NCI-H82 (cell line): ENCODE measurements around the gene RSPH4A.
"Not testable (repeated sequence)": the region's sequence is repeated elsewhere in the genome, so short reads cannot be mapped to it uniquely, and the experiment has no call there.

Experiments
- DNase-seq: peaks from one replicate; lab custom pipeline; 2025; lab: John Stamatoyannopoulos, UW

The RSPH4A gene

DNA sequence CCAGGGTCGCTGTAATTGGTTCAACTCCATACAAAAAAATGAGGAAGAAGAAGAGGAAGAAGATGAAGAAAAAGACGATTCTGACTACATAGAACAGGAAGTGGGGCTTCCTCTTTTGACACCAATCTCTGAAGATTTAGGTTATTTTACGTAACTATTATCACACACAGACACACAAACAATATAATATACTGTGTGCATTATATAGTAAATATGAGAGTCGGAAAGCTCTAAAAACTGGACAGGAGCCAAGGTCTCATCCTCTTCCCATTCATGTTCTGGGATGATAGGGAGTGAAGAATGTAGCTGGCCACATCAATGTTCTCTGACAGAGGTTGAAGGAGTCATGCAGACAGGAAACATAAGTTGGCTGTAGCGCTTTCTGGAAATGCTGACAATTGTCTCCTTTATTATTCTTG lies 13.3 kb downstream of the RSPH4A start:
- no peak for DNase-seq

DNA sequence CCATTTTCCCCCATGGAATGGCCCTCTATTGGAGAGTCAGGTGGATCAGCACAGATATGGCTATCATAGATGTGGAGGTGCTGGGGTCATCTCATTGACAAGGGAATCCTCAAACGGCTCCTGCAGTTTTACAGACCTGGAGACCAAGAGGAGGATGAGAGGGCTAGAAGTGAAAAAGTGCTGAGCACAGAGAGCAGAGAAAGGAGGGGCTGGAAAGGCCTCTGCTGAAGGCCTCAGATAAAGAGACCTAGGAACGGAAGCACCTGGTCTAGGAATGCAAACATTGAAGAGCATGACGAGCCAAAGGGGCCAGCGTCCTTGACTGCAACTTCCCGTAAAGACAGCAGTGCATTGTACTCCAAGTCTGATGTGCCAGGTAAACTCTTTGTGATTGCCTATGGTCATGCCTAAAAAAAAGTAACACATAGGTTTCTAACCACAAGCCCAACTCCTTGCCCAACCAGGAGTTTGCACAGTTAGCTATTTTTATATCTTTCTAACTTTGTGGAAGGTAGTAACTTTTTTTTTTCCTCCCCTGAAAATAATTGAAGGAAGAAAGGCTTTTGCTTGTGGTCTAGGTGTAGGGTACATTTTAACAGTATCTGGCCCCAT lies 15.2 kb downstream of the RSPH4A start:
- DNase-seq = no peak

DNA sequence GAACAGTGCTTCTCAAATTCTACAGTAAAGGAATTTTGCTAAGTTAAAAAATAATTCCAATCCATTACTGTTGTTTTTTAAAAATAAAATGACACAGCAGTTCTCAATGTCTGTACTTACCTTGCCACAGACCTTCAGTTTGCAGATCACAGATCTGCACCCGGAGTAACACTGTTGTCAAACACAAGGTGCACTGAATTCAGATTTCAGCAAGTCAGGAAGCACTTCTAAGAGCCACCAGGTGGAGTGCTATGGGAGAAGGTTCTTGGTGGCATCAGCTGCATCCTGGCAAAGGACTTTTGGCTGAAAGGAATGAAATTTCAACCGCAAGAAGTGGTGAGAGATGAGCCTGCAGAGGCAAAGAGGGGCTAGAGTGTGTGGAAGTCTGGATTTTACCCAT lies 17.4 kb downstream of the RSPH4A start:
- peak; percentile 27 for DNase-seq

DNA sequence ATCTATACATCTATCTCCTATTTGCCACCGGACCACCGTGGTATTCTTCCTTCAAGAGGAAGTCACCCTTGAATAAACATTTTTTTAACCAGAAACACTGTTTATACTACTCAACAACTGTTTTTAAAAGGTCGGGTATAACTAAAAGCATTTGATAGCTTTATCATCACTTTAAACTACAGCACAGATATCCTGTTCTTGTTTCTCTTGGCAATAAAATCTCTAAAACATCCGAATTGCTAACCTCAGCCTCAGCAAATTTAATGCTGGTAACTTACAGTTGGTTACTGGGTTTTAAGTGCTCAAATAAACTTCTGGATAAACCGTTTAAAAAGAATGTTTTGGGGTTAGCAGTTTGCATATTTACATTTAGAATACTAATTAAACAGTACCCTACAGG lies 31.9 kb downstream of the RSPH4A start:
- DNase-seq = no peak

DNA sequence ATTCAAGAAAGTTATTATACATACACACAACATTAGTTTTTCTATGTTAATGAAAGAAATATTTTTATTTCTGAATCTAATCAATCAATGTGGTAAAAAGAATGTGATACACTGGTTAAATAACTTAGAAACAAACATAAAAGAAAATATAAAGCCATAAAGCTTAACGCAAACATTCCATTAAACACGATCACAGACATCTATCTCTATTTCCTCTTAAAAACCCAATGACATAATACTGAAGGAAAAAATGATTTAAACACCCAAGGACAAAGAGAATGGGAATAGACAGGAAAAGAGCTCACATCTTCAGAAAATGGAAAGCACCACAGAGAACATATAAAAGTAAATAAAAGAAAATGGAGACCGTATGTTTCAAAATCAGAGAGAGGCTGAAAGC lies 32.9 kb downstream of the RSPH4A start:
- no peak for DNase-seq

DNA sequence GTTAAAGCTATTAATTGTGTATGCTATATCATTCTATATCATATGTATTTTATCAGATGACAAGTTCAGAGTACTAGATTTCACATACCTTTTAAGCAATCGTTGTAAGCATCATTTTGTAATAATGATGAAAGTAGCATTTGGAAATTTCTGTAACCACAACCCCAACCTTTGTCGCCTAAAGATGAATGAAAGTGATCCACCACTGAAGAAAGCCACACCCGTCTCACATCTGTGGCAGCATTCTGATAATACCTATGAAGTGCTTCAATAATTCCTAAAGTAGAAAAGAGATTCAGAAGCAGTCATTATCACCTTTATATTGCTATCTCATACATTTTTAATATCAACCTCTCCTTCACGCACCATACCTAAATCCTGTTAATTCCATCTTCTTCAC lies 35.6 kb downstream of the RSPH4A start:
- no peak for DNase-seq

DNA sequence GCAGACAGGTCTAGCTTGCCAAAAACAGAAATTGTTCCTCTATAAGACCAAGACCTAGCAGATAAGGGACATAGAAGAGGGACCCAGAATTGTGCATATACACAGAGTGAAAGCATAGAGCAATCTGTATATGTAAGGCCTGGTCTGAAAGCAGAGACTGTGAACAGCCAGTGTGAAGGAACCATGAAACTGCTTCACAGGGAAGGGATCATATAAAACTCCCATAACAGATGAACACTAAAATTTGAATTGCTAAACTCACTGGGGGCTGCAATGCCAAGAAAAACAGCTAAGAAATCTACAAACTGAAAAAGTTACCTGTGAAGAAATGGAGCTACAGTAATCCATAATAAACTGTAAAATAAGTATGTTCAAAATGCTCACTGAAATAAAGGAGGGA lies 45.3 kb downstream of the RSPH4A start:
- no peak for DNase-seq

DNA sequence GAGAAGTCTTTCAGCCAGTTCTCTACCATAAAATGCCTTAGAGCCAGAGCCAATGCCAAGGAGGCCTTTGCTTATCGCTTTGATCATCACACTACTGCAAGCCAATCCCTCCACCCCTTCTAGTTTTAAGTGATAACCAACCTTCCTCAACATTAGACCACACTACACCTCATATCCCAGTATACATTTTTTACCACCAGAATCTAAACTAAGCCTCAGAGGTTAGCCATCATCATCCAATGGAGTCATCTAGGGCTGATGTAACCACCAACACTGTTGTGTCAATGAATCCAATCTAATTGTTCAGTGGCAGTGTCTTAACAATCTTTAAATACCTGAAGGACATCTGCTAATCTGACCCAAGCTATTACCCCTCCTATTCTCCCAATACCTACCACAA lies 45.9 kb downstream of the RSPH4A start:
- peak; percentile 8 for DNase-seq

DNA sequence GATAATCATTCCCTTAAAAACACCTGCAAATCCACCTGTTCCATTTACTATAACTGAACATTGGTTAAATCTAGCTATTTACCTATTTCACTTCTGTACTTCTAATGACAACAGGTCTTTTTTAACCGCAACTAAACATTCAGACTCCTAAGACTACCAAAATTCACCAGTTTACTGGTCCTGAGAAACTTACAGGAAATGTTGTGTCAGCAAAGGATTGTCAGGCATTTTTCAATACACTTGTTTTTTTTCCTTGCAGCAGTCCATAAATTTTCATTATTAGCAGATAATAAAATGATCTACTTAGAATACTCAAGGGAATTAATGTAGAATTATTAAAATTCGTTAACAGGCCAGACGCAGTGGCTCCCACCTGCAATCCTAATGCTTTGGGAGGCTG lies 47.0 kb downstream of the RSPH4A start:
- DNase-seq = no peak

DNA sequence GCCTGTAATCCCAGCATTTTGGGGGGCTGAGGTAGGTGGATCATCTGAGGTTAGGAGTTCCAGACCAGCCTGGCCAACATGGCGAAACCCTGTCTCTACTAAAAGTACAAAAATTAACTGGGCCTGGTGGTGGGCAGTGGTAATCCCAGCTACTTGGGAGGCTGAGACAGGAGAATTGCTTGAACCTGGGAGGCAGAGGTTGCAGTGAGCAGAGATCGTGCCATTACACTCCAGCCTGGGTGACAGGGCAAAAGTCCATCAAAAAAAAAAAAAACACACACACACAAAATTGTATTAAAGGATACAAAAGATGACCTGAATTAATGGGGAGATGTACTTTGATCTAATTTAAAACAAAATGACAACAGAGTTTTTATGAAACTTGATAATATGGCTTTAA lies 47.9 kb downstream of the RSPH4A start:
- not testable (repeated sequence) for DNase-seq

DNA sequence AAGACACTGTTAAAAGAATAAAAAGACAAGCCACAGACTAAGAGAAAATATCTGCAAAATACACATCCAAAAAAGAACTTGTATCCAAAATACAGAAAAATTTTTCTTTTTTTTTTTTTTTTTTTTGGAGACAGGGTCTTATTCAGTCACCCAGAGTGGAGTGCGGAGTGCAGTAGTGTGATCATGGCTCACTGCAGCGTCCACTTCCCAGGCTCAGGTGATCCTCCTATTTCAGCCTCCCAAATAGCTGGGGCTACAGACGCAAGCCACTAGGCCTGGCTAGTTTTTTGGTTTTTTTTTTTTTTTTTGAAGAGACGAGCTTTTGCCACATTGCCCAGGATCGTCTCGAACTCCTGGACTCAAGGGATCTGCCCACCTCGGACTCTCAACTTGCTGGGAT lies 49.2 kb downstream of the RSPH4A start:
- peak; percentile 4 for DNase-seq

DNA sequence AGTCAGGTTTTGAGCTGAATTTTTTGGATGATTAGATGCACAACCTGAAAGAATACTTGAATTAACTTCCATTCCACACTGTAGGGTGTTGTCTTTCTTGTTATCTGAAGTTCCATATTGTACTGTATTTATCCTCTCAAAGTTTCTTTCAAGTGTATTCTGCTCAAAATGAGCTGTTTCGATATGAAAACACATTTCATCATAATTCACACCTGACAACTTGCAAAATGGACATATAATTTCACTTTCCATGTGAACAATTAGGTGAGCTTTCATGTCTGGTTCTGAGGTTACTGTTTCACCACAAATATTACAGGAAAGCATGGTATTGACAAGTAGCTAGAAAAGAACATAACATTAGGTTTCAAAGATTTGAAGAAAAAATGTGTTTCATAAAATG lies 50.6 kb downstream of the RSPH4A start:
- DNase-seq = no peak

DNA sequence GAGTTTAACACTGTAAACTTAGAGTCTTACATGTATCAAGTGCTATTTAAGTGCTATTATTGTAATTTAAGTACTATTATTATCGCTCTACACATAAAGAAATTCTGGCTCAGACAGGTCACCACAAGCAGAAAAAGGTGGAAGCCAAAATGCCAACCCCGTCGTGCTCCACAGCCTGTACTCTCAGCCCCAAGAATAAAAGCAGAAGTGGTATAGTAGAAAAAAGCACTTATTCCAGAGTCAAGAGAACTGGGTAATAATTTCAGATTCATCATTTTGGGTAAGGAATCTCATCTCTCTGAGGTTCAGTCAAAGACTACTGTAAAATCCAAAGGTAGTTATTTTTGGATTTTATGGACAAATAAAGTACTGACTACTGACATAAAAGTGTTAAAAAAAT lies 51.3 kb downstream of the RSPH4A start:
- DNase-seq = peak; percentile 4

DNA sequence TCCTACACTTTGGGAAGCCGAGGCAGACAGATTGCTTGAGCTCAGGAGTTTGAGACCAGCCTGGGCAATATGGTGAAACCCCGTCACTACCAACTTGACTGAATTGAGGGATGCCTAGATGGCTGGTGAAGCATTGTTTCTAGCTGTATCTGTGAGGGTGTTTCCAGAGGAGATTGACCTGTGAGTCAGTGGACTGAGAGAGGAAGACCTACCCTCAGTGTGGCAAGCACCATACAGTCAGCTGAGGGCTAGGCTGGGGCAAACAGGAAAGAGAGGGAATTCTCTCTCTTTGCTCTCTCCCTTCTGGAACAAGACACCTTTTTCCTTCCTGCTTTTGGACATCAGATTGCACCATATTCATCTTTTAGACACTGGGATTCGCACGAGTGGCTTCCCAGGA lies 56.0 kb downstream of the RSPH4A start:
- DNase-seq = no peak

DNA sequence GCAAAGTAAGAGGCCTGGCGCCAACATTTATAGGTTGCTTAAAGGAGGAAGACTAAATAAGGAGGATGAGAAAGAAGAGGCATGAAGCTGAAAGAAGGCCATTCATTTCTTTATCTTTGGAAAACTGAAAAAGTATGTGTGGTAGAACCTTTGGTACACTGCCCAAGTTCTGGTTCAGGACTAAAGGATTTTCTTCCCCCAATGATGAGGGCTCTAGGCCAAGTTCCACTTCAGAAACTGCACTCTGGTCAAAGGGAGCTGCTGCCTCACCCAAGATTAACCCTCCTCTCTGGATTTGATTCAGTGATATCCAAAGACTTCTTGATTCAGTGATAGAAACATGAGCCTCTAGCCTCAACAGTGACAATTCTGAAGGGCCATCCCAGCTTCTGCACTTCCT lies 59.7 kb downstream of the RSPH4A start:
- DNase-seq = no peak

DNA sequence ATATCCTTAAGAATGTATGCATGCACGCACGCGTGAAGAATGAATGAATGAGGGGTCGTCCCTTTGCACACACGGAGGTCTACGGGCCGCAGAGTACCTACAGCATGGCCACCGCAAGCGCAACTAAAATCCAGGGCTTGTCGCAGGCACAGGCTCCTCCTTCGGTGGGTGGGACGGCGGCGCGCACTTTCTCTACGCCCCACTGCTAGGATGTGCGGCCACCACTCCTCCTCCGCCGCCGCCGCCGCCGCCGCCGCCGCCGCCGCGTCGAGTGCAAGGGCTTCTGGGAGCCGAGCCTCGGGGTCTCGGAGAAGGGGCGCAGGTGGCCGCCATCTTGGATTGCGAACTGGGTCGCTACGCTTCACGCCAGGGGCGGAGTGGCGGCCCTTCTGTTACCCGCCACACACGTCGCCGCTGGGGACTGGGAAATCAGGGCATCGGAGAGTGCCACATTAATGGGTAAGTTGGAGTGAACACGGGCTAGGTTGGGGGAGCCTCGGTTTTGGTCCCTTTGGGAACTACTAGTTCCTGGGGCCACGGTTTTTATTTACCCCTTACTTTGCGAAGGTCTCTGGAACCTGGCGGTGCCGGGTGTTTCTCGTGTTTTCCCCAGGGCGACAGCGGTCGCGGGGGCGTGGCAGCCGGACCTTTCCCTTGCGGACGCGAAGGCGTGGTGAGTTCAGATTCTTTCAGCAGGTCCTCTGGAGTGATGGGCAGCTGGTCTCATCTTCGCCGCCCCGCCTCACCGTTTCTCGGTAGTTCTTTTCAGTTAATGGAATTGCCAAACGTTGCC lies 64.8 kb downstream of the RSPH4A start, which contains the start of gene KPNA5:
Gene KPNA5, plus strand, starts transcription at position 332 of the 793 bp plus-strand sequence. Its CDS starts 124 bp downstream, at position 456.
- peak; percentile 97 for DNase-seq

DNA sequence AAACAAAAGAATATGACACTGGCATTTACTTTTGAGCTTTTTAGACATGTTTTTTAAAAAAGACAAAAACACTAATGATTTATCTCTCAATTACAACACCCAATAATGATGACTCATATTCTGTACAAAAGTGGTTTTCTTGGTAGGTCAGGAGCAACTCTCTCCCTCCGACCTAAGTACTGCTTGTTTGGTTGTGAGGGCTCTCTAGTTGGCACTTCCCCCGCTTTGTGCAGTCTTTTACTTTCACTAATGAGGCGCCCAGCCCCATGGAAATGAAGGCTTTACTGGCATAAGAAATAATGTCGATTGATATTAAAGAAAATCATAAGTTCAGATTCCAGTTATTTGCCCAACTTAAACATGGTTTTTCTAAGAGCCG lies 66.0 kb downstream of the RSPH4A start:
- DNase-seq = peak; percentile 41
